Umbilical cord (tissue), 2 donors: ENCODE results near the gene TBCD. TPM values are rescaled to one million over a fixed set of nuclear protein-coding genes. Genes with fewer than 3 reads are reported as not detected.
"Not testable (repeated sequence)": the region's sequence is repeated elsewhere in the genome, so short reads cannot be mapped to it uniquely, and the experiment has no call there.

Experiments
- DNase-seq: peaks from one replicate; pipeline ENCODE4 v3.0.0-alpha.2; 2015; ENCODE audit warnings: low spot score
- total RNA-seq: library from RNA; depleted of rRNA; stranded (reverse); fragments of >200 nt; gene quantifications from one replicate; pipeline ENCODE4 v1.2.3, GENCODE V29; 2014; ENCODE audit warnings: low replicate concordance; ENCODE audit not compliant: insufficient read depth

Gene TBCD
- total RNA-seq, 1 donor from 2014 or later = 25.8 TPM

GRCh38 chr17:82952019-82952418 lies 200.2 kb downstream of the TBCD start:
- no peak for DNase-seq

- not testable (repeated sequence) for DNase-seq
Observed at GRCh38 chr17:82955106-82955505, 203.2 kb downstream of the TBCD start.

GRCh38 chr17:82955627-82956026 lies 203.8 kb downstream of the TBCD start:
- not testable (repeated sequence) for DNase-seq

- DNase-seq = no peak
Observed at GRCh38 chr17:82956146-82956725, 204.4 kb downstream of the TBCD start.

GRCh38 chr17:82956726-82957468 lies 205.0 kb downstream of the TBCD start:
- no peak for DNase-seq

- no peak for DNase-seq
Observed at GRCh38 chr17:82957469-82957795, 205.6 kb downstream of the TBCD start.

GRCh38 chr17:82957961-82958561 lies 206.2 kb downstream of the TBCD start:
- DNase-seq = no peak

- no peak for DNase-seq
Observed at GRCh38 chr17:82959242-82959930, 207.5 kb downstream of the TBCD start.

- no peak for DNase-seq
Observed at GRCh38 chr17:82959990-82960418, 208.1 kb downstream of the TBCD start.

GRCh38 chr17:82960419-82961271 lies 208.8 kb downstream of the TBCD start:
- DNase-seq = no peak

GRCh38 chr17:82961366-82962162 lies 209.7 kb downstream of the TBCD start:
- DNase-seq = no peak

GRCh38 chr17:82962163-82962720 lies 210.4 kb downstream of the TBCD start:
- DNase-seq = peak; percentile 23

- peak; percentile 88 for DNase-seq
Observed at GRCh38 chr17:82963104-82963950, 211.5 kb downstream of the TBCD start.

GRCh38 chr17:82964451-82964850 lies 212.6 kb downstream of the TBCD start:
- DNase-seq = not testable (repeated sequence)

- DNase-seq = no peak
Observed at GRCh38 chr17:82964851-82965341, 213.0 kb downstream of the TBCD start.

GRCh38 chr17:82965371-82965770 lies 213.5 kb downstream of the TBCD start:
- no peak for DNase-seq

- no peak for DNase-seq
Observed at GRCh38 chr17:82966415-82966814, 214.6 kb downstream of the TBCD start.

GRCh38 chr17:82967268-82968032 lies 215.6 kb downstream of the TBCD start:
- DNase-seq = no peak
